ENCODE data around the gene DNAH6.
"Not testable (repeated sequence)": the region's sequence is repeated elsewhere in the genome, so short reads cannot be mapped to it uniquely, and the experiment has no call there.

Gene DNAH6

DNA sequence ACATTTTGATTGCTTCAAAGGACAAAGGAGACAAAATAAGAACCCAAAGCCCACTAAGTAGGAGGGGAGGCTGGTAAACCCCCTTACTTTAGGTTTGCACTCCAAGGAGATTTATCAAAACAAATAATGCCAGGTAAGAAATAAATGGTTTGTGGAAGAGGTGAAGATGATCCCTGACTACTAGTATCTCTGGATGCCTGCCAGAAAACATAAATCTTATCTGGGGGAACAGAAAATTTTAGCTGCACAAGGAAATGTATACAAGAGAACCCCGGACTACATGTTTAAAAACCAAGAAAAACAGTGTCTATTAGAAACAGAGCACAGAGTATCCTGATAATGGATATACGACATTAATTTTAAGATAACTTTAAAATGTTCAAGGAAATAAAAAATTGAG, 250.5 kb downstream of the DNAH6 start:
- DNase-seq: no peak

DNA sequence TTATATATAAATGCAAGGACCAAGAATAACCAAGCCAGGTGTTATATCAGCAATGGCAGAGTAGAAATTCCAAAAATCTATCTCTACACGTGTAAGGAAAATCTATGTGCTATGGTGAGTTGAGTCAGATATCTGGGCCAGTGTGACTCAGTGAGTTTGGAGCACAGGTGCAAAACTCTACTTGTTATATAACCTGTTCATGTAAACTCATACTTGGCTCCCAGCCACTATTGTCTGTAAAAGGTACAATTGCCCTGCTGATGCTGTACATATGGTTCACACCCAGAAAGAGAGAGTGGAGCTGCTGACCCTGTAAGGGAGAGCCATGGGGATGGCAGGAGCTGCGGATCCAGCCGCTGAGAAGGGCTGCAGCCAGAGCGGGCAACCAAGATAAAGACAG, 252.5 kb downstream of the DNAH6 start:
- DNase-seq: no peak

DNA sequence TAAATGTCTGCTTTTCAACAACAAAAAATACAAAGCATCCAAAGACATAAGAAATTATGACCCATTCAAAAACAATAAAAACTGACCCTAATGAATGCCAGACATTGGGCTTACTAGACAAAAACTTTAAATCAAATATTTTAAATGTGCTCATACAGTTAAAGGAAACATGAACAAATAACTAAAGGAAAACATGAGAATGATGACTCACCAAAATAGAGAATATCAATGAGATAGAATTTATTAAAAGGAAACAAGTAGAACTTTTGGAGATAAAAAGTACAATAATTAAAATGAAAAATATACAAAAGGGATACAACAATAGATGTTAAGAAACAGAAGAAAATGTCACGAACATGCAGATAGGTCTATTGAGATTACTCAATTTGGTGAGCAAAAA, 254.0 kb downstream of the DNAH6 start:
- DNase-seq: no peak

DNA sequence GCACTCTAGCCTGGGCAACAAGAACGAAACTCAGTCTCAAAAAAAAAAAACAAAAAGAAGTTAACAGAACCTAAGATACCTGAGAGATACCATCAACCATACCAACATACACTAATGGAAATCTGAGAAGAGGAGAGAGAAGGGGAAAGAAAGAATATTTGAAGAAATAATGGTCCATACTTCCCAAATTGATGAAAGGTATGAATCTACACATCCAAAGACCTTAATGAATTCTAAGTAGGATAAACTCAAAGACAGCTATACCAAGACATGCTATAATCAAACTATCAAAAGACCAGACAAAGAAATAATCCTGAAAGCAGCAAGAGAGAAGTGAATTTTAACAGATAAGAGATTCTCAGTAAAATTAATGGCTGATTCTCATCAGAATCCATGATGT, 255.0 kb downstream of the DNAH6 start:
- DNase-seq: no peak

DNA sequence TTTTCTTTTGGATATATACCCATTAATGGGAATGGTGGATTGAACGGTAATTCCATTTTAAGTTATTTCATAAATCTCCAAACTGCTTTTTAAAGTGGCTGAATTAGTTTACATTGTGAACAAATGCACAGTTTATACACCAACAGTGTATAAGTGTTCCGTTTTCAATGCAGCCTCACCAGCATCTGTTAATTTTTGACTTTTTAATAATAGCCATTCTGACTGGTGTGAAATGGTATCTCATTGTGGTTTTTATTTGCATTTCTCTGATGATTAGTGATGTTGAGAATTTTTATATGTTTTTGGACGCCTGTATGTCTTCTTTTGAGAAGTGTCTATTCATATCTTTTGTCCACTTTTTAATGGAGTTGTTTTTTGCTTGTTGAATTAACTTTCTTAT, 257.3 kb downstream of the DNAH6 start:
- not testable (repeated sequence) for DNase-seq

DNA sequence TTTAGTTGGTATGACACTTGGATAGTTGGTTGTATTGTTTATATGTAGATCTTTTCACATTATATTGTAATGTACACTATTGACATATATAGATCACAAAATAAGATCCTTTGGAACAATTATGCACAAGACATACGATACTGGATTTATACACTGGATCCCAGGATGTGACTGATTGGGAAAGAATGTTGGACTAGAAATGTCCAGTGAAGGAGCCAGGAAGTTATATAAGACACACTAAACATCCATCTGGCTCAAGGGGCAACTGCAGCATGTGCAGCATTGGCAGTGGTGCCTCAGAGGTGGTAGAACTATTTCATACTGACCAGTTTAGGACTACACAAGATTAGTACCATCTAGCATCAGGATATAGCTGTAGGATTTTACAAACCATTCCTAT, 259.7 kb downstream of the DNAH6 start:
- DNase-seq: no peak

DNA sequence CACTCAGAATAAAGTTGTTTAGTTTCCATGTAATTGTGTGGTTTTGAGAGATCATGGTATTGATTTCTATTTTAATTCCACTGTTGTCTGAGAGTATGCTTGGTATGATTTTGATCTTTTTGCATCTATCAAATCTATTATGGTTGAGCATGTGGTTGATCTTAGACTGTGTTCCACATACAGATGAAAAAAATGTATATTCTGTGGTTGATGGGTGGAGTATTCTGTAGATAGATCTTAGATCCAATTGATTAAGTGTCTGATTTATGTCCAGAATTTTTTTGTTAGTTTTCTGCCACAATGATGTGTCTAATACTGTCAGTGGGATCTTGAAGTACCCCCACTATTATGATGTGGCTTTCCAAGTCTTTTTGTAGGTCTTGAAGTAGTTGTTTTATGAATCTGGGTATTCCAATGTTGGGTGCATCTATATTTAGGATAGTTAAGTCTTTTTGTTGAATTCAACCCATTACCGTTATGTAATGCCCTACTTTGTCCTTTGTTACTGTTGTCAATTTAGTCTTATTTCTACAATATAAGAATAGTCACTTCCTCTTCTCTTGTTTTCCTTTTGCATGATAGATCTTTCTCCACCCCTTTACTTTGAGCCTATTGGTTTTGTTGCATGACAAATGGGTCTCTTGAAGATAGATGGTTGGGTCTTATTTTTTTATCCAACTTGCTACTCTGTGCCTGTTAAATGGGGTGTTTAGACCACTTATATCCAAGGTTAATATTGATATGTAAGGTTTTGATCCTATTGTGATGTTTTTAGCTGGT, 262.8 kb downstream of the DNAH6 start:
- no peak for DNase-seq

DNA sequence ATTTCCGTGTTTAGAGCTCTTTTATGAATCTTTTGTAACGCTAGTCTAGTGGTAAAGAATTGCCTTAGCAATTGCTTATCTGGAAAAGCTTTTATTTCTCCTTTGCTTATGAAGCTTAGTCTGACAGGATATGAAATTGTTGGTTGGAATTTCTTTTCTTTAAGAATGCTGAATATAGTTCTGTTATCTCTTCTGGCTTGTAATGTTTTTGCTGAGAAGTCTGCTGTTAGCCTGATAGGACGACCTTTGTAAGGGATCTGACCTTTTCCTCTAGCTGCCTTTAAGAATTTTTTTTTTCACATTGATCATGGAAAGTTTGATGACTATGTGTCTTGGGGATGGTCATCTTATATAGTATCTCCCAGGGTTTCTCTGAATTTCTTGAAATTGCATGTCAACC, 263.5 kb downstream of the DNAH6 start:
- no peak for DNase-seq

DNA sequence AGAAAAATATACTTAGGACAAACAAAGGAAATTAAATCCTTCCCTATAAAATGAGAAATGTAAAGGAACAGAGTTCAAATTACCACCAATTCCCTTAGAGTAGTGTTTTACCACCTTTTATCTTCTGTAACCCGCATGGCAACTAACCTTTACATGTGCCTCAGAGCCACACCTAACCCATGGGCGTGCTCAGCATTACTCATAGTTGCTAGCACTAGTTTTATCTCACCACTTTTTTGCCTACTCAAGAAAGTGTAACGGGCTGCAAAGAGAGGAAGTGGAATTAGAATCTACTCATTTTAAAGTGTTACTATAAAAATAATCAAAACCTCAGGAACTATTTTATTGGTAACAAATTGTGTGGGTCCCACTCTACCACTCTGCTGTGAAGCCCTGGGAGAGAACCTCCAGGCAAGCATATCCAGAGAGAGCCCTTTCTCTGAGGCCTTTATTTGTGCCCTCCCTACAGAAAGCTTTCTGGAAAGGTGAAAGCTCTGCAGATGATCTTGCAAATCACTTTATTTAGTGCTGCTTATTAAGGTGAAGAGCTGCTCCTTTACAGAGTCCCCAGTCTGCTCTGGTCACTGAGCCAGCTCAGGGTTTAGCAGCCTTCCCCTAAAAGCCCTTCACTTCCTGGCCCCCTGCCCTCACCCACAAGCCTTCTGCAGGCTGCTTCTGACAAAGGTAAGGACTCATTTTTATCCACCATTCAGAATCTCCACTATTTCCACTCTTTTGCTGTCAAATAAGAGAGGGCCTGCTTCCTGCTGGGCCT, 265.8 kb downstream of the DNAH6 start:
- no peak for DNase-seq

DNA sequence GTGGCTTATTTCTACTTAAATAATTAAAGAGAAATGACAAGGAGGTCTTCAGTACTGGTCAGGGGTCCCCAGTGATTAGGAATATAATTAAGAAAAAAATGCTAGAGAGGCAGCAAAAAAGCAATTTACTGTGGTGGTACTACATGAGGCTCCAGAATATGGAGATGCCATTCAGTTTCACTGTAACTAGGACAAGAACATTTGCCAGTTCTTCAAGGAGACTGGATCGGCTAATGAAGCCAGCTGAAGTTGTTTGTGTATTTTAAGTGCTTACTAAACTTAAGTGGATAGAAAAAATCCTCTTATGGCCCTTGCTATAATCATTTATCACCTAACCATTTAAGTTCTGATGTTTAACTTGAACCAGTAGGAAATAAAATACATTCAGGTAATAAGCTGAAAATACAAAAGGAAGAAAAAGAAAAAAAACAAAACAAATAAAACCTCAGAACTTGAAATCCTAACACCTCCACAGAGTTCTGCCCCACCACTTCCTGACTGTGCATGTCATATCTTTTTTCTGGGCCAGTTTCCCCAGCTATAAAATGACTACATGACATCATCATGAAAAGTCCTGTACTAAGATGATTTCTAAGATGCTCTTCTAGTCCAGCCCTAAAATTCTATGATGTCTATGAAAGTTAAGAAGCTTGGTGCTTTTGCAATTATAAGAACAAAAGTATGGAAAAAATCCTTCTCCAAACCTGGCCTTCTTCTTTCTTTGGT, 266.6 kb downstream of the DNAH6 start:
- DNase-seq: no peak

DNA sequence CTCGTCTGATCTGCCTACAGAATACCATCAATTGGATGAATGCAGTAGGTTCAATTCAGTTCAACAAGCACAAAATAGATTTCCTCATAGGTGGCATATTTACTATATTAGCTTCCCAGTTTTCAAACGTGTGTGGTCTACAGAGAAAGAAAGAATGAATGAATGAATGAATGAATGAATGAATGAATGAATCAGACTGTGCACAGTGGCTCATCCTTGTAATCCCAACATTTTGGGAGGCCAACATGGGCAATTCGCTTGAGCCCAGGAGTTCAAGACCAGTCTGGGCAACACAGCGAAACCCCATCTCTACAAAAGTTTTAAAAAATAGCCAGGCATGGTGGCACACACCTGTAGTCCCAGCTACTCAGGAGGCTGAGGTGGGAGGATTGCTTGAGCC, 269.7 kb downstream of the DNAH6 start:
- no peak for DNase-seq

DNA sequence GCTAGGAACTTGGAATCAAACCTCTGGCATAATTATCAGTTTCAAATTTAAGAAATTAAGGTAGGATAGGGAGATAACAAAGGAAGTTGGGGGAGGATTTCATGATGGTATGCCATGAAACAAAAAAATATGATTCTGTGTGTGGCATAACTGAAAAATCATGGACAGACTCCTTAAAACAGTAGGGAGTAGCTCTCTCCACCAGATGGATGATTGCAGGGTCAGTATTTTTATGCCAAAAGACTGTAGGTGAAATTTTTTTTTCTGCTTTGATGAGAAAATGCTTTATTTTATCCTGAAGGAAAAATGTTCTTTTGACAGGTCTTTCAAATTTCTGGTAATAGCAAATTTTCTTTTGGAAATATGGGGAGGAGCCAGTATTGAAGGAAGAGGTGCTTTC, 270.3 kb downstream of the DNAH6 start:
- DNase-seq: no peak

DNA sequence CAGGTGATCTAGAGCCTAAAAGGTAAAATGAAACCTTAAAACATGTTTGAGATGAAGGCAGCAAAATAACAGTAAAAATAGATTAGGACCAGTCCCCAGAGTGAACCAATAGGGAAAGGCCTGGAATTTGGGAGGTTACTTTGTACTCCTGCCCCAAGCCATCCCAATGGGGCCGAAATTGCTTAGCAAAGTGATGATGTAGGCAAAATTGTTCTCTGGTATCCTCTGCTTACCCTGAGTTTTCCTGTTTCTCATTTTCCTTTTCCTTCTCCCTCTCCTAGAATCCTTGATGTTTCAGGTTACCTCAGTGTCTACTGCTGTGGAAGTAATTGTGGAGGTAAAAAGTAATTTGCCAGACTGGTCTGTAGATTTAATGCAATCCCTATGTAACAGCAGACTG, 271.7 kb downstream of the DNAH6 start:
- no peak for DNase-seq

DNA sequence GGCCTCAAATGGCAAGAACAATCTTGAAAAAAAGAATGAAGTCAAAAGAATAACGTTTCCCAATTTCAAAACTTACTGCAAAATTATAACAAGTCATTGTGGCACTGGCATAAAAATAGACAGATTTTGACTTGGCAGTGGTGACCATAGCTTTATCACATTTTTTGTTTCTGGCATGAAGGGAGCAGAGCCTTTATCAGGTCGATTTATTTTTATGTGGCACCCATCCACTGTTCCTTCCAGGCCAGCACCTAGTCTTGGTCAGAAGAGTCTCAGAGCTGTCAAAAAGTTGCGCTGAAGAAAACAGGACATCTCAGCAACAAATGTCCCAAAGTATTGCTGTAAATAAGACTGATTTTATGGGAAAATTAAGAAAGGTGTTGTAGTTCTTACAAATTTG, 272.2 kb downstream of the DNAH6 start:
- no peak for DNase-seq

DNA sequence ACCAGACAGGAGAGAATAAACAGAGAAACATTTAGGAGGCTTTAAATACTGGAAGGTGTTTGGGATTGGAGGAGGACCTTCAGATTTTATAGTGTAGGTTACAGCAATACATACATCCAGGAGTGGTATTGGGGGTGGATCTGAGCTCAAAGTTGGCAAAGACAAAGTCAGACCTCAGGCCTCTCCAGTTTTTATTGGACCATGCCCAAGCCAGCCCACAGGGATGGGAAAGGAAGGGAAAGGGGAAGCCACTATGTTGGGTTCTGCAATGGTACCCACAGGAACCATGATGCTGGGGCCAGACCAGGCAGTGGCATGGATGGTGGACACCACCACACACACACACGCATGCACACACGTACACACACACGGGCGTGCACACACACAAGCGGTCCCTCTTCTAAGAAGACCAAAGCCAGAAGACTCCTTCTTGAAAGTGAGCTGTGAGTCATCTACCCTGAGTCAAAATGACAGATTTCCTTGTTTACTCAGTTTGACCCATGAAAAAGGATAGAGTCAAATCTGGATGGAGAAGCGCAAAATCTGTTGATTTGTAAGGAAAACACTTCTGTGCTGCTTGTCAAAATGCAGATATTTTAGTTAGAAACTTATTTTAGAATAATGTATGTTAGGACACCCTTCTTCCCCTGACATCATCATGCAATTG, 276.7 kb downstream of the DNAH6 start:
- no peak for DNase-seq

DNA sequence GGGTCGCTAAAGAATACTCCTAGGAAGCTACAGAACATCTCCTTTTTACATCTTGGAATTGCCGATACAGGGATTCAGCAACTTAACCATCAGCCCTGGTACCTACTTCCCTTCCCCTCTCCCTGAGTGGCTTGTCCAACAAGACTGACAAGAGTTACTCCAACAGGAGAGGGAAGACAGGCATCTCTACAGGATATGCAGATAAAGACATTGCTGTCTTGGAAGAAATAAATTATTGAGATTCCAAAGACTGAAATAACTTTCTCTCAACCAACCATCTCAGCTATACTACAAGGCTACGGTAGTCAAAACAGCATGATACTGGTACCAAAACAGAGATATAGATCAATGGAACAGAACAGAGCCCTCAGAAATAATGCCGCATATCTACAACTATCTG, 277.3 kb downstream of the DNAH6 start:
- DNase-seq: no peak

DNA sequence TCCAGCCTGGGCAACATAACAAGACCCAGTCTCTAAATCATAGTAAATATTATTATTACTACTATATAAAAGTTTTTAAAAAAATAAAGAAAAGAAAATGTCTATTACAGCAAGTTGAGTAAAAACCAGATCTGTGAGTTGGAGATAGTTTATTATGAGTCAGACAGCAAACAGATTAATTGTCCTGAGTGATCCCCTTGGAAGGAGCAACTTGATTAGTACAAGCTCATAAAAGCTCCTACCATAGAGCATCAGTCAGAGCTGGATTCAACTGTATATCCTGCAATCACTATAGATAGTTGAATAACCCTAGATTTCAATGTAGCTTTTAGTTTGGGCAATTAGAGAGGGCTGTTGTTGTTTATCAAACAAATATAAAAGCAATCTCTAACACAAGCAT, 280.5 kb downstream of the DNAH6 start:
- no peak for DNase-seq

DNA sequence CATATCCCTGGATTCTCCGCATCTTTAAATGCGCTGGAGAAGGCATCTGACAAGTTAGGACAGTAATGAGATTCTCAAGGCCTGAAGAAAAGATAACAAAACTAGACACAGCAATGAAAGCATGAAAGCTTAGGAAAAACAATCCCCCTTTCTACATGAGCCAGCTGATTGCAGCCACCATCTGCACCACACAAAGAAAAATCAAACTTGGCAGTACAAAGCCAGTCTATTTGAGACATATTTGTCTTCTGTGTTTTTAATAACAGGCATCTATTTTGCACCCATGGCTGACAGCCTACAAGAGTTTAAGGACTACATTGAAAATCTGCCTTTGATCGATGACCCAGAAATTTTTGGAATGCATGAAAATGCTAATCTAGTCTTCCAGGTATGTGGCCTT, 281.0 kb downstream of the DNAH6 start:
- DNase-seq: no peak

DNA sequence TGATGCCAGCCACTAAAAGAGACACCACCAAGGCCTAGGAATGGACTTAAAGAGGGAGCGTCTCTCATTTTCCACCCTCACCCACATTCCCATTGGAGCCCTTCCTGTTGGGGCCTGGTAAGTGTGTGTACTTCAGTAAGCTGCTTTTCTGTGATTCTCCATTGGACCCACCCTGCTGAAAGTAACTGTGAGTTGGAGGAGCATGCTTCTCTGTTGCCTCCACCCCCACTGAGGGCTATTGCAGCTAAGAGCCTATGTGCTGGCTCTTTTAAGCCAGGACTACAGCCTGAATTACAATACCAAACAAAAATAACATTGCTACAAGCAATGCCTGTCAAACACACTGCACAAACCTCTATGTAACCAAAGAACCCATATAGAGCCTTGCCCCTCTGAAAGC, 283.5 kb downstream of the DNAH6 start:
- DNase-seq: no peak

DNA sequence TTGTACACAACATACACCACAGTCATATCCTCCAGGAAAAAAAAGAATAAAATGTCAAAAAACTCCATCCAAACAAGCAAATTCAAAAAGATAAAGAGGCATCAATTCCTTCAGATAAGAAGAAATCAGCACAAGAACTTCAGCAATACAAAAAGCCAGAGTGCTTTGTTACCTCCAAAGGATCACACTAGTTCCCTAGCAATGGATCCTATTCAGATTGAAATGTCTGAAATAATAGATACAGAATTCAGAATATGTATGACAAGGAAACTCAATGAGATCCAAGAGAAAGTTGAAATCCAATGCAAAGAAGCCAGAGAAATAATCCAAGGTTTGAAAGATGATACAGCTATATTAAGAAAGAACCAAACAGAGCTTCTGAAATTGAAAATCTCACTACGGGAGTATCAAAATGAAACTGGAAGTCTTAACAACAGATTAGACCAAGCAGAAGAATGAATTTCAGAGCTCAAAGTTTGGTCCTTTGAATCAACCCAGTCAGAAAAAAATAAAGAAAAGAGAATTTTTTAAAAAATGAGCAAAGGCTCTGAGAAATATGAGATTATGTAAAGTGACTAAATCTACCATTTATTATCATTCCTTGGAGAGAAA, 284.0 kb downstream of the DNAH6 start:
- no peak for DNase-seq

DNA sequence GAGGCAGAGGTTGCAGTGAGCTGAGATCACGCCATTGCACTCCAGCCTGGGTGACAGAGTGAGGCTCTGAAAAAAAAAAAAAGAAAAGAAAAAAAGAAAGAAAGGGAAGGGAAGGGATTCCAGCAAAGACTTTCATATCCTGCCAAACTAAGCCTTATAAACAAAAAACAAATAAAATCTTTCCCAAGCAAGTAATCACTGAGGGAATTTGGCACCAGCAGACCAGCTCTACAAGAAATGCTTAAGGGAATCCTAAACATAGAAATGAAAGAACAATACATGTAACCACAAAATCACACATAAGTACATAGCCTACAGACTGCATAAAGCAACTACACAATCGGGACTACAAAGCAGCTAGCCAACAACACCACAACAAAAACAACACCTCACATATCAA, 285.5 kb downstream of the DNAH6 start:
- no peak for DNase-seq

DNA sequence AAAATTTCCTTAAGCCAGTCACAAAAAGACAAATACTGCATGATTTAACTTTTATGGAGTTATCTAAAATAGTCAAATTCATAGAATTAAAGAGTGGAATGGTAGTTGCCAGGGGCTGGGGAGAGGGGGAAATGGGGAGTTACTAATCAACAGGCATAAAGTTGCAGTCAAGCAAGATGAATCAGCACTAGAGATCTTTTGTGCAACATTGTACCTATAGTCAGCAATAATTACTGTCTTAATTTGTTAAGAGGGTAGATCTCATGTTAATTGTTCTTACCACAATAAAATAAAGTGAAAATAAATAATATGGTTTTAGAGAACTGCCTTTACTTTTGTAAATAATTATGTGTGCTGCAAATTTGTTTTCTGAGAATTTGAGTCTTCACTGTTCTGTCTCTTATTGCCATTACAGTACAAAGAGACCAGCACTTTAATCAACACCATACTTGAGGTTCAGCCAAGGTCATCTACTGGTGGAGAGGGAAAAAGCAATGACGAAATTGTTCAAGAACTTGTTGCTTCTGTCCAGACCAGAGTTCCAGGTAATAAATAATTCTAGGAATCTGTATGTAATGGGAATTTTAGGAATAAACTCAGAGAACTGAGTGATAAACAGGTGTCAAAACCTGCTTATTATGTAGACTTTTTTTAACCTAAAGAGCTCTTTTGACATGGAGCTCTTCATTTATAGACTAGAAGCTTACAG, 289.1 kb downstream of the DNAH6 start:
- no peak for DNase-seq
